ENCODE results near the gene MESP2.

- TF ChIP-seq CTCF (IDR thresholded peaks at IDR 0.05) = no peak
- TF ChIP-seq EP300 (IDR thresholded peaks at IDR 0.05) = no peak
- no peak for TF ChIP-seq POLR2A (IDR thresholded peaks at IDR 0.05)
Measured at GRCh38 chr15:89818287-89818686, 42.2 kb downstream of the MESP2 start.

Measured in ovary (tissue), 3 donors.